Activated naive CD8-positive, alpha-beta T cell treated with anti-CD3 and anti-CD28 coated beads for 36 hours (primary cell): ENCODE results near the gene ANKRD27. TPM values are rescaled to one million over a fixed set of nuclear protein-coding genes. Genes with fewer than 3 reads are reported as not detected.

ENCODE experiments used
- total RNA-seq, 2 experiments: library from RNA; stranded (reverse); gene quantifications; one replicate each; pipeline ENCODE4 v1.2.3, GENCODE V29; 2021

ANKRD27 gene
- total RNA-seq, 2 experiments from 2014 or later = 27.7 to 29.0 TPM

Other genes with a start within 250 kb of the ANKRD27 start
- 100 to 1,000 TPM; 243 to 264 TPM for gene PDCD5, start 94.0 kb downstream of the ANKRD27 start, total RNA-seq
- not detected for gene RGS9BP, start 668 bp upstream of the ANKRD27 start, total RNA-seq
- 10 to 100 TPM; 16.2 to 16.4 TPM for gene NUDT19, start 16.6 kb upstream of the ANKRD27 start, total RNA-seq
- gene TDRD12, start 44.6 kb upstream of the ANKRD27 start, total RNA-seq = under 1 TPM in 1 of 2 experiments, not detected in 1; 0.06 TPM
- not detected for gene SLC7A9, start 194.6 kb upstream of the ANKRD27 start, total RNA-seq